Adrenal gland (tissue), 12 donors: ENCODE measurements around the gene GIMAP7. TPM values are rescaled to one million over a fixed set of nuclear protein-coding genes. Genes with fewer than 3 reads are reported as not detected.
A peak's percentile ranks its signal among the peaks of the same experiment; 100 is the strongest.

Source experiments
- DNase-seq, 7 donors: peaks; one replicate each; pipeline ENCODE4 v3.0.0-alpha.2; 2019 to 2020
- H3K27ac ChIP-seq, 5 donors: fragments of 200-600 bp; sonication (generic) in 4 of 5; 1 replicate in 3 of 5; 2 replicates in 2 of 5; pipeline versions ENCODE4 v1.5.1 to v1.8.0; 2016 to 2020; ENCODE audit warnings: mild to moderate bottlenecking in 1 of 5
- H3K27me3 ChIP-seq: fragments of 200-600 bp; 2 replicates; pipeline ENCODE4 v1.8.0; 2021
- H3K36me3 ChIP-seq, 2 donors: fragments of 200-600 bp; replicated peaks in 1 of 2; 1 replicate in 1 of 2; 2 replicates in 1 of 2; pipeline versions ENCODE4 v1.5.1 to v1.8.0; 2018 to 2022
- H3K4me1 ChIP-seq, 2 donors: fragments of 200-600 bp; replicated peaks in 1 of 2; 1 replicate in 1 of 2; 2 replicates in 1 of 2; pipeline versions ENCODE4 v1.5.1 to v1.8.0; 2018 to 2021
- H3K4me3 ChIP-seq, 4 donors: fragments of 200-600 bp; sonication (generic) in 3 of 4; one replicate each; pipeline ENCODE4 v1.5.1; 2016 to 2018
- H3K9me3 ChIP-seq, 3 donors: fragments of 200-600 bp; sonication (generic) in 1 of 3; replicated peaks in 1 of 3; 1 replicate in 2 of 3; 2 replicates in 1 of 3; pipeline versions ENCODE4 v1.5.1 to v1.8.0; 2016 to 2021
- POLR2A ChIP-seq, 2 donors: fragments of 450-650 bp; IDR thresholded peaks; one replicate each; pipeline ENCODE4 v1.6.1; 2017; ENCODE audit warnings: antibody characterized with exemption in 2 of 2, mild to moderate bottlenecking in 2 of 2, moderate library complexity in 1 of 2
- WGBS, 4 donors: extraction: QIAGEN DNeasy Blood & Tissue Kit in 2 of 4; methylation state at CpG; one replicate each; pipeline versions ENCODE4 v1.1.5 to v1.1.7; 2013 to 2017; 5-methylcytosine and 5-hydroxymethylcytosine counted together
- intact Hi-C, 2 donors: fragments of 100-400 bp; cut with DNase I; formaldehyde crosslinking; loops; one replicate each; pipeline versions ENCODE4 v1.14.1 to v1.15.0; 2022 to 2023
- polyA plus RNA-seq, 3 donors: library from polyadenylated mRNA; stranded (reverse); fragments of 200-250 nt in 2 of 3; fragments of 350-450 nt in 1 of 3; fragmentation: Illumina TruSeq in 1 of 3; extraction: RNeasy Lipid Tissue Mini Kit (QIAGEN cat#74804) in 1 of 3; gene quantifications; one replicate each; pipeline ENCODE4 v1.2.3, GENCODE V29; 2013 to 2014
- total RNA-seq, 9 donors: library from RNA; depleted of rRNA in 4 of 9; stranded (reverse); fragments of >200 nt in 4 of 9; fragments of 120-200 nt in 1 of 9; fragmentation: NEBNext Ultra II Directional in 1 of 9; extraction: Animal tissue kit (Norgen Biotek cat#: 25700) in 1 of 9; gene quantifications; one replicate each; pipeline versions ENCODE4 v1.1.0 to v1.2.4, GENCODE V29; 2013 to 2023
- TF ChIP-seq, protein P1 (sequence below), 6 experiments: fragments of 450-650 bp in 4 of 6; fragments of 200-600 bp in 2 of 6; sonication (generic) in 1 of 6; IDR thresholded peaks; 1 replicate in 5 of 6; 2 replicates in 1 of 6; pipeline versions ENCODE4 v1.5.1 to v1.8.0; 2016 to 2021; ENCODE audit warnings: antibody characterized with exemption in 6 of 6, mild to moderate bottlenecking in 2 of 6, moderate library complexity in 1 of 6
- donor health status: healthy with polysubstance abuse.
- donor health status: Bipolar disorder and iron deficiency.
- donor health status: DM: yes; HTN: yes; CAD: no.
- donor health status: DM: no; HTN: no; CAD: no.
- donor health status: DM: no; HTN: no; CAD: no.
- donor health status: DM: yes; HTN: yes; CAD: no.

The GIMAP7 gene
- total and polyA plus RNA-seq, 12 donors: 4.2 to 39.3 (median 18.8) TPM

DNA sequence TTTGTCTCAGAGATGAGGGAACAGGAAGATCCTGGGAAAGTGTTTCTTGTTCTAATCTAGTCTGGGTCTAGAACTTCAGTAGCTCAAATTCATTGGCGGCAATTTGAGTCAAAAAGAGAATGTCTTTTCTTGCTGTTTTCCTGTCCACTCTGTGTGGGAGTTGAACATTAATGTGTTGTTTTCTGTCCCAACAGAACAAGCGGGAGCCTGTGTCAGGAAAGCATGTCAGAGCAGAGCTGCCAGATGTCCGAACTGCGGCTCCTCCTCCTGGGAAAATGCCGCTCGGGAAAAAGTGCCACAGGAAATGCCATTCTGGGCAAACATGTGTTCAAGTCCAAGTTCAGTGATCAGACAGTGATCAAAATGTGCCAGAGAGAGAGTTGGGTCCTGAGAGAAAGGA lies 48.2 kb upstream of the GIMAP7 start:
- 65 to 69% (median 68%) methylated on average over 6 of the region's 6 CpGs for WGBS, 4 donors
- Histone ChIP-seq H3K4me3 (no peak overlapping the region), H3K27ac (no peak overlapping the region), H3K9me3 (peaks cover 0 to 14% (median 7%) of the 10 kb centered on the region in 3 donors), H3K36me3 (peaks cover 0 to 6% of the 10 kb centered on the region in 2 donors), H3K4me1 (peaks cover 0 to 5% of the 10 kb centered on the region in 2 donors), H3K27me3 (no peaks in the 10 kb centered on the region)
- intact Hi-C loops: no loop called here
- no peak for DNase-seq
- no peak for TF ChIP-seq POLR2A (IDR thresholded peaks at IDR 0.05)
- TF ChIP-seq, protein P1, sequence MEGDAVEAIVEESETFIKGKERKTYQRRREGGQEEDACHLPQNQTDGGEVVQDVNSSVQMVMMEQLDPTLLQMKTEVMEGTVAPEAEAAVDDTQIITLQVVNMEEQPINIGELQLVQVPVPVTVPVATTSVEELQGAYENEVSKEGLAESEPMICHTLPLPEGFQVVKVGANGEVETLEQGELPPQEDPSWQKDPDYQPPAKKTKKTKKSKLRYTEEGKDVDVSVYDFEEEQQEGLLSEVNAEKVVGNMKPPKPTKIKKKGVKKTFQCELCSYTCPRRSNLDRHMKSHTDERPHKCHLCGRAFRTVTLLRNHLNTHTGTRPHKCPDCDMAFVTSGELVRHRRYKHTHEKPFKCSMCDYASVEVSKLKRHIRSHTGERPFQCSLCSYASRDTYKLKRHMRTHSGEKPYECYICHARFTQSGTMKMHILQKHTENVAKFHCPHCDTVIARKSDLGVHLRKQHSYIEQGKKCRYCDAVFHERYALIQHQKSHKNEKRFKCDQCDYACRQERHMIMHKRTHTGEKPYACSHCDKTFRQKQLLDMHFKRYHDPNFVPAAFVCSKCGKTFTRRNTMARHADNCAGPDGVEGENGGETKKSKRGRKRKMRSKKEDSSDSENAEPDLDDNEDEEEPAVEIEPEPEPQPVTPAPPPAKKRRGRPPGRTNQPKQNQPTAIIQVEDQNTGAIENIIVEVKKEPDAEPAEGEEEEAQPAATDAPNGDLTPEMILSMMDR (IDR thresholded peaks at IDR 0.05): no peak

DNA sequence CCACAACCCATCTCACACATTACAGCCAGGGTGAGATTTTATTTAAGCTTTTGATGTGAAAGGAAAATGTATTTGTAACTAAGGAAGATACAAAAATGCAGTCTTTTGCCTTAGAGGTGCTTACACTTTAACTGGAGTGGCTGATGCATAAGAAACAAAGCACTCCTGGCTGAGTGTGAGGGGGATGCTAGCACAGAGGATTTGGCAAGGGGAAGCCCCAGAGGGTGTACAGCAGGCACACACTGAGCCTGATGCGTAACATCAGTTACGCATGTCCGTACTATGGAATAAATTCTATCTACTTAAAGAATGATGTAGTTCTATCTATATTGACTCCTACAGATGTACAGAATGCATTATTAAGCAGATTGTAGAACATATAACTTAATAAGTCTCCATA lies 46.4 kb upstream of the GIMAP7 start:
- peaks cover 0 to 6% of the 10 kb centered on the region in 2 donors for H3K36me3 ChIP-seq
- intact Hi-C loops: no loop called here
- WGBS, 4 donors: 86 to 95% (median 88%) methylated on average over 3 of the region's 3 CpGs

DNA sequence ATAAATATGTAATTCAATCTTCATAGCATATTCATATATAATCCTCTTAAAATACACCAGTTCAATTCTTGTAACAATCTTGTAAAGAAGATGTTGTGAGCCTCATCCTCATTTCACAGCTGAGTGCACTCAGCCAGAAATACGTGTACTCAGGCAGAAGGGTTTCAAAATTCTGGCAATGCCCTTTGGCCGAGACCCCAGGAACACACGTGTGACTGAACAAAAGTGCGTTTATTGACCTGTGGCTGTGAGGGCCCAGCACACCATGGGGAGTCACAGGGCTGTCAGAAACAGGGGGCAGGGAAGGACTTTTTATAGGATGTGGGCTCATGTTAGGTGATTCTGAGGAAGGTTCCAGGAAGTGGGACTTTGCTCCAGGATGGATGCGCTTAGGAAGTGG lies 42.8 kb upstream of the GIMAP7 start:
- Histone ChIP-seq H3K27ac (no peak overlapping the region), H3K9me3 (no peaks in the 10 kb centered on the region), H3K36me3 (peaks cover 0 to 6% of the 10 kb centered on the region in 2 donors), H3K4me1 (no peaks in the 10 kb centered on the region), H3K27me3 (no peaks in the 10 kb centered on the region), H3K4me3 (no peak overlapping the region)
- 57 to 71% (median 68%) methylated on average over 5 of the region's 5 CpGs for WGBS, 4 donors
- DNase-seq: no peak
- TF ChIP-seq, protein P1 (IDR thresholded peaks at IDR 0.05): no peak
- no peak for TF ChIP-seq POLR2A (IDR thresholded peaks at IDR 0.05)
- intact Hi-C loops: no loop called here

More for the DNA sequence above, 46.4 kb upstream of the GIMAP7 start:
- Histone ChIP-seq H3K9me3 (no peaks in the 10 kb centered on the region), H3K4me3 (peak overlapping the region in 1 of 4 donors; percentile 23), H3K4me1 (peaks cover 0 to 5% of the 10 kb centered on the region in 2 donors), H3K27me3 (no peaks in the 10 kb centered on the region), H3K27ac (no peak overlapping the region)
- TF ChIP-seq POLR2A (IDR thresholded peaks at IDR 0.05): no peak
- TF ChIP-seq, protein P1 (IDR thresholded peaks at IDR 0.05): no peak
- no peak for DNase-seq

DNA sequence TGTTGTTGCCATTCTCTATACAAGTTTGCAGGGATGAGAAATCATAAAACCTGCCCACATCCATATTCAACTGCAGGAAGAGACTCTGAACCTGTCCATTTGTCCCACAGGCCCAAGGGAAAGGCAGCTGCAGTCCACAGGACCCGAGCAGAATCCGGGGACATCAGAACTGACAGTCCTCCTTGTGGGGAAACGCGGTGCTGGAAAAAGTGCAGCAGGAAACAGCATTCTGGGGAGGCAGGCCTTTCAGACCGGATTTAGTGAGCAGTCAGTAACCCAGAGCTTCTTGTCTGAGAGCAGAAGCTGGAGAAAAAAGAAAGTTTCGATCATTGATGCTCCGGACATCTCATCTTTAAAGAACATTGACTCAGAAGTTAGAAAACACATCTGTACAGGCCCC lies 40.8 kb upstream of the GIMAP7 start:
- intact Hi-C loops: no loop called here
- Histone ChIP-seq H3K9me3 (no peaks in the 10 kb centered on the region), H3K4me1 (no peaks in the 10 kb centered on the region), H3K27me3 (no peaks in the 10 kb centered on the region), H3K36me3 (peaks cover 0 to 6% of the 10 kb centered on the region in 2 donors), H3K4me3 (no peak overlapping the region), H3K27ac (no peak overlapping the region)
- TF ChIP-seq POLR2A (IDR thresholded peaks at IDR 0.05): no peak
- TF ChIP-seq, protein P1 (IDR thresholded peaks at IDR 0.05): no peak
- 68 to 81% (median 76%) methylated on average over 7 of the region's 7 CpGs for WGBS, 4 donors
- no peak for DNase-seq
